HTERT RPE-1 (cell line): ENCODE data around the gene IL13RA2.

ENCODE experiments used
- in situ Hi-C: fragments of 300-500 bp; cut with MboI; formaldehyde crosslinking; loops from 4 replicates; pipeline ENCODE4 v1.14.3; 2020; ENCODE audit warnings: low sequenced_read_pairs

Gene IL13RA2

DNA sequence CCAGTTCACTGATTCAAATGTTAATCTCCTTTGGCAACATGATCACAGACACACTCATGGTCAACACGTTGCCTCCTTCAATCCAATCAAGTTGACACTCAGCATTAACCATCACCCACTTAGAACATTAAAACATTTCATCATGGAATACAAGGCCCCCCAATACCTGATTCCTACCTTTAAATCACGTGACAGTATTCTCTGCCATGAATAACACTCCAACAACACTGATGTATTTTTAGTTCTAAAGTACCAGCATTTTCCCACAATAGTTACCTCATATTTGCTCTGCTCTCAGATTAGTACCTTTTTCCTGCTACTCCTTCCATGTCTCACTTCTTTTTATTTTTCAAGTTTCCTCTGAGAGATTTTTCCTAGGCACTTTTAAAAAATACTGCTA lies 19.6 kb downstream of the IL13RA2 start:
- in situ Hi-C loops, result no loop called here

GRCh38 chrX:114985967-114986592 lies 31.3 kb downstream of the IL13RA2 start:
- in situ Hi-C loops, result no loop called here

DNA sequence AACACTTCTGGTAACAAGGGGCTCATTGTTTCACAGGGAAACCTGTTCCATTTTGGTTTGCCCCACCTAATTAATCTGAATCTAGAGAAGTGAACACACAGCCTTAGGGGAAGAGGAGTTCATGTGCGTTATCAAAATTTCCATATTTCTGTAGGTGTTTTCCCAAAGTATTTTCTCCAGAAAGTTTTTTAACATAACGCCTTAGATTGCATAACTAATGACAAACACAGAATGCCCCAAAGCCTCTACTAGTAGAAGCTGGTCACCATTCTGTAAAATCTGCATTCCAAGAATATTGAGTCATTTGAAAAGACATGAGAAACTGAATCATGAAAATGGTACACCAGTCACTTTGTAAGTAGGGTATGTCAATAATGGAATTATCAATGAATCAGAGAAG lies 41.1 kb downstream of the IL13RA2 start:
- in situ Hi-C loops, result no loop called here

DNA sequence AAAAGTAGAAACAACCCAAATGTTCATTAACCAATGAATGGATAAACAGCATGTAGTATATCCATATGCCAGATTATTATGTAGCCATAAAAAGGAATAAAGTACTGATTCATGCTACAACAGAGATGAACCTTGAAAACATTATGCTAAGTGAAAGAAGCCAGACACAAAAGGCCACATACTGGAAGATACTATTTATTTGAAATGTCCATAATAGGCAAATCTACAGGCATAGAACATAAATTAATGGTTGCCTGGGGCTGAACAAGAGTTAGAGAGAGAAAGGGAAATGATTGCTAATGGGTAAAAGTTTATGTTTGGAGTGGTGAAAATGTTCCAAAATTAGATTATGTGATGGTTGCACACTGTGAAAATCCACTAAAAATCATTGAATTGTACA lies 44.4 kb downstream of the IL13RA2 start:
- in situ Hi-C loops, result no loop called here

GRCh38 chrX:114970806-114971205 lies 46.6 kb downstream of the IL13RA2 start:
- in situ Hi-C loops, result no loop called here

- in situ Hi-C loops, result no loop called here
These were observed 53.0 kb downstream of the IL13RA2 start for GRCh38 chrX:114964374-114964773.

GRCh38 chrX:114962209-114962608 lies 55.2 kb downstream of the IL13RA2 start:
- in situ Hi-C loops, result no loop called here

- in situ Hi-C loops, result no loop called here
These were observed 57.7 kb downstream of the IL13RA2 start for GRCh38 chrX:114959729-114960128.
